Left ventricle myocardium inferior (tissue), 1 donor: ENCODE results near the gene UCHL1. TPM values are rescaled to one million over a fixed set of nuclear protein-coding genes. Genes with fewer than 3 reads are reported as not detected.

ENCODE experiments used
- DNase-seq: peaks from one replicate; pipeline ENCODE4 v3.0.0-alpha.2; 2020
- H3K27ac ChIP-seq: fragments of 200-600 bp; replicated peaks from 2 replicates; pipeline ENCODE4 v1.8.0; 2021
- H3K27me3 ChIP-seq: fragments of 200-600 bp; 2 replicates; pipeline ENCODE4 v1.8.0; 2021; ENCODE audit warnings: low read depth
- H3K36me3 ChIP-seq: fragments of 200-600 bp; 2 replicates; pipeline ENCODE4 v1.8.0; 2021
- H3K4me1 ChIP-seq: fragments of 200-600 bp; 2 replicates; pipeline ENCODE4 v1.8.0; 2021
- H3K4me3 ChIP-seq: fragments of 200-600 bp; 2 replicates; pipeline ENCODE4 v1.8.0; 2021; ENCODE audit warnings: mild to moderate bottlenecking, moderate library complexity
- H3K9me3 ChIP-seq: fragments of 200-600 bp; replicated peaks from 2 replicates; pipeline ENCODE4 v1.8.0; 2021
- CTCF ChIP-seq: fragments of 200-600 bp; IDR thresholded peaks from 2 replicates; pipeline ENCODE4 v1.8.0; 2021; ENCODE audit warnings: antibody characterized with exemption, mild to moderate bottlenecking, borderline replicate concordance
- intact Hi-C: fragments of 100-400 bp; cut with micrococcal nuclease; formaldehyde crosslinking; loops from one replicate; pipeline ENCODE4 v1.11.0; 2022
- total RNA-seq: library from RNA; stranded (reverse); fragmentation: NEBNext Ultra II Directional; extraction: Animal tissue kit (Norgen Biotek cat#: 25700); gene quantifications from one replicate; pipeline ENCODE4 v1.2.1, GENCODE V29; 2021
- donor health status: DM: no; HTN: yes; CAD: no; lungs with severe emphysema.

UCHL1 gene
- total RNA-seq, 1 donor from 2014 or later = 35.2 TPM

- Histone ChIP-seq H3K4me3 (peak overlapping the region; percentile 99), H3K4me1 (peaks cover 84% of the 10 kb centered on the region), H3K27me3 (no peaks in the 10 kb centered on the region), H3K27ac (peak overlapping the region; percentile 97), H3K36me3 (no peaks in the 10 kb centered on the region), H3K9me3 (no peaks in the 10 kb centered on the region)
- intact Hi-C loops = loop anchor here (2.0 to 10.0 kb wide), 2 partner anchors 236 to 288 kb away; no protein-coding TSS in a partner anchor
- DNase-seq = no peak
- peak; percentile 78 for TF ChIP-seq CTCF
Measured at GRCh38 chr4:41212616-41213203, 44.0 kb upstream of the UCHL1 start.

GRCh38 chr4:41213625-41214135 lies 43.0 kb upstream of the UCHL1 start:
- H3K36me3 ChIP-seq = no peaks in the 10 kb centered on the region
- H3K27me3 ChIP-seq = no peaks in the 10 kb centered on the region
- H3K27ac ChIP-seq = peak overlapping the region; percentile 97
- H3K4me1 ChIP-seq = peaks cover 78% of the 10 kb centered on the region
- no peak for TF ChIP-seq CTCF
- peak; percentile 28 for DNase-seq
- H3K9me3 ChIP-seq = no peaks in the 10 kb centered on the region
- intact Hi-C loops = loop anchor here (2.0 to 10.0 kb wide), 2 partner anchors 237 to 289 kb away; no protein-coding TSS in a partner anchor
- H3K4me3 ChIP-seq = peak overlapping the region; percentile 99

GRCh38 chr4:41214136-41214824 lies 42.4 kb upstream of the UCHL1 start, which contains the start of gene APBB2:
Gene APBB2 (minus strand): TSS chr4:41214542. CDS start chr4:41033254, 181,288 bp downstream.
- intact Hi-C loops = loop anchor here (10.0 kb wide), 1 partner anchor 289 kb away; no protein-coding TSS in a partner anchor
- peaks cover 74% of the 10 kb centered on the region for H3K4me1 ChIP-seq

GRCh38 chr4:41214825-41215146 lies 41.9 kb upstream of the UCHL1 start:
- no peaks in the 10 kb centered on the region for H3K36me3 ChIP-seq
- H3K9me3 ChIP-seq = no peaks in the 10 kb centered on the region
- peaks cover 69% of the 10 kb centered on the region for H3K4me1 ChIP-seq
- no peak for TF ChIP-seq CTCF
- peak overlapping the region; percentile 99 for H3K4me3 ChIP-seq
- H3K27me3 ChIP-seq = no peaks in the 10 kb centered on the region
- peak overlapping the region; percentile 97 for H3K27ac ChIP-seq
- DNase-seq = no peak
- intact Hi-C loops = loop anchor here (10.0 kb wide), 1 partner anchor 290 kb away; no protein-coding TSS in a partner anchor

More at GRCh38 chr4:41214136-41214824, 42.4 kb upstream of the UCHL1 start, which contains the start of gene APBB2:
- Histone ChIP-seq H3K27ac (peak within 1 kb of the TSS; percentile 97), H3K27me3 (no peaks in the 10 kb centered on the region), H3K9me3 (no peaks in the 10 kb centered on the region), H3K4me3 (peak within 1 kb of the TSS; percentile 99), H3K36me3 (no peaks in the 10 kb centered on the region)
- TF ChIP-seq CTCF = peak; percentile 95
- peak; percentile 94 for DNase-seq

- H3K4me1 ChIP-seq = peaks cover 65% of the 10 kb centered on the region
- peak overlapping the region; percentile 97 for H3K27ac ChIP-seq
Measured at GRCh38 chr4:41215155-41215554, 41.6 kb upstream of the UCHL1 start.

More at GRCh38 chr4:41215155-41215554, 41.6 kb upstream of the UCHL1 start:
- Histone ChIP-seq H3K27me3 (no peaks in the 10 kb centered on the region), H3K4me3 (peak overlapping the region; percentile 99), H3K36me3 (no peaks in the 10 kb centered on the region), H3K9me3 (no peaks in the 10 kb centered on the region)
- intact Hi-C loops = loop anchor here (10.0 kb wide), 1 partner anchor 290 kb away; no protein-coding TSS in a partner anchor
- no peak for DNase-seq
- TF ChIP-seq CTCF = no peak
